Ishikawa (cell line): ENCODE results near the gene ARHGAP22.

Experiments used
- CEBPB ChIP-seq: IDR thresholded peaks from 2 replicates; pipeline ENCODE4 v1.6.1; 2012
- CREB1 ChIP-seq: IDR thresholded peaks from 2 replicates; pipeline ENCODE4 v1.6.1; 2012; ENCODE audit warnings: low read depth
- EGR1 ChIP-seq: IDR thresholded peaks from 2 replicates; pipeline ENCODE4 v1.6.1; 2012
- EP300 ChIP-seq: IDR thresholded peaks from 2 replicates; pipeline ENCODE4 v1.6.1; 2012; ENCODE audit warnings: borderline replicate concordance
- FOXM1 ChIP-seq: IDR thresholded peaks from 2 replicates; pipeline ENCODE4 v1.6.1; 2012; ENCODE audit warnings: low read depth, borderline replicate concordance
- NFIC ChIP-seq: IDR thresholded peaks from 2 replicates; pipeline ENCODE4 v1.6.1; 2012
- RAD21 ChIP-seq: IDR thresholded peaks from 2 replicates; pipeline ENCODE4 v1.6.1; 2012; ENCODE audit warnings: low read depth
- TAF1 ChIP-seq: IDR thresholded peaks from 2 replicates; pipeline ENCODE4 v1.6.1; 2012; ENCODE audit warnings: low read depth, mild to moderate bottlenecking
- TCF12 ChIP-seq: IDR thresholded peaks from 2 replicates; pipeline ENCODE4 v1.6.1; 2012; ENCODE audit warnings: low read depth
- TEAD4 ChIP-seq: IDR thresholded peaks from 2 replicates; pipeline ENCODE4 v1.6.1; 2012
- YY1 ChIP-seq: IDR thresholded peaks from 2 replicates; pipeline ENCODE4 v1.6.1; 2012; ENCODE audit warnings: low read depth
- ZBTB7A ChIP-seq: IDR thresholded peaks from 2 replicates; pipeline ENCODE4 v1.6.1; 2012; ENCODE audit warnings: low read depth
- TF ChIP-seq, protein P1 (sequence below): IDR thresholded peaks from 2 replicates; pipeline ENCODE4 v1.6.1; 2012
- TF ChIP-seq, protein P2 (sequence below): IDR thresholded peaks from 2 replicates; pipeline ENCODE4 v1.6.1; 2012
- TF ChIP-seq, protein P3 (sequence below): IDR thresholded peaks from 2 replicates; pipeline ENCODE4 v1.6.1; 2012; ENCODE audit warnings: low read depth, mild to moderate bottlenecking

Gene ARHGAP22

DNA sequence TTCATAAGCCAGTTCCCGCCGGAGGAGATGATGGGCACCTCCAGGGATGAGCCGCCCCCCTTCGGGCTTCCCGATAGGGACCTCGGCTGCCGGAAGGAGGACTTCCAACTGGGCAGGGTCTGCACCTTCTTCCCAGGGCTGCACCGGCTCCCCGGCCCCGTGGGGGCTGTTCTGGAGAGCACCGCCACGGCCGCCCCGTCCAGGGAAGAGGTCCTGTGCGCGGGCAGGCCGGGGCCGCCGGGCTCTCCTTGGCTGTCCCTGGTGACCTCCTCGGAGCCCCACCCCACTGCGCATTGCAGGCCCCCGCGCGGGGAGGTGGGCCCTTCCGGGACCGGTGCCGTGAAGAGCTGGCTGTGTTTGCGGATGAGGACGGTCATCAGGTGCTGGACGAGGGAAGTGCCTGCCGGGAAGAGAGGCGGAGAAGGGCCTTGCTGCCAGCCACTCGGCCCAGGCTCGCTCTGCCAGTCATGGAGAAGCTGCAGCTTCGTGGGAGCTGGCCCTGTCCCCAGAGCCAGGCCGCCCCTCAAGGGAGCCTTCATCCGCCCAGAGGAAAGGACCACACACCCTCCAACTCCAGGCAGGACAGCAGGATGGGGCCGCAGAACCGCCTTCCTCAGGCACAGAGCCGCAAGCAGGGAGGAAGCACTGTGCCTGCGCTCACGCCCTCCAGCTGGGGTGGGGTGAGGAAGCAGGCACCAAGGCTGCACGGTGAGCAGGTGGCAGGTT, 154.0 kb downstream of the ARHGAP22 start:
- TF ChIP-seq, protein P1, sequence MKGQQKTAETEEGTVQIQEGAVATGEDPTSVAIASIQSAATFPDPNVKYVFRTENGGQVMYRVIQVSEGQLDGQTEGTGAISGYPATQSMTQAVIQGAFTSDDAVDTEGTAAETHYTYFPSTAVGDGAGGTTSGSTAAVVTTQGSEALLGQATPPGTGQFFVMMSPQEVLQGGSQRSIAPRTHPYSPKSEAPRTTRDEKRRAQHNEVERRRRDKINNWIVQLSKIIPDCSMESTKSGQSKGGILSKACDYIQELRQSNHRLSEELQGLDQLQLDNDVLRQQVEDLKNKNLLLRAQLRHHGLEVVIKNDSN = no peak
- TF ChIP-seq TAF1 = no peak
- no peak for TF ChIP-seq EP300
- TF ChIP-seq YY1 = no peak
- TF ChIP-seq, protein P2, sequence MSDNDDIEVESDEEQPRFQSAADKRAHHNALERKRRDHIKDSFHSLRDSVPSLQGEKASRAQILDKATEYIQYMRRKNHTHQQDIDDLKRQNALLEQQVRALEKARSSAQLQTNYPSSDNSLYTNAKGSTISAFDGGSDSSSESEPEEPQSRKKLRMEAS = no peak
- no peak for TF ChIP-seq EGR1
- TF ChIP-seq CREB1 = no peak
- no peak for TF ChIP-seq NFIC

DNA sequence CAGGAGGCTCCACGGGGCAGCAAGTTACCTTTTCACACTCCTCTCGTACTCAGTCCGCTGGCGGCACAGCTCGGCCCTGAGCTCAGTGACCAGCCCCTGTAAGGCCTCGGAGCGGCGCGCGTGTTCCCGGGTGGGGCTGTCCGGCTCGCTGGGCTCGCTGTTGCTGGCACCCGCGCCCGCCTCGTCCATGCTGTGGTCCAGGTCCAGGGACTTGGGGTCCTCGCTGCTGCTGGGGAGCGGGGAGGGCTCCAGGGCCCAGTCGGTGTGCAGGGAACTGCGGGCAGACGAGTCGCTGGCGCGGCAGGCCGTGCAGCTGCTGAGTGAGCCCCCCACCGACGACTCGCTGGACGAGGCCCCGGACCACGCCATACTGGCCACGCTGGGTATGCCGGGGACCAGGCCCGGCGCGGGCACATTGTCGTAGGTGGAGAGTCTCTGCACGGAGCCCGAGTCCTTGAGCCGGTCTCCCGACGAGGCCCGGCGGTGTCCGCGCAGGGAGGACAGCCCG, 154.6 kb downstream of the ARHGAP22 start:
- TF ChIP-seq, protein P1 = no peak
- TF ChIP-seq TAF1 (no peak), FOXM1 (no peak), TEAD4 (no peak), EGR1 (no peak)

DNA sequence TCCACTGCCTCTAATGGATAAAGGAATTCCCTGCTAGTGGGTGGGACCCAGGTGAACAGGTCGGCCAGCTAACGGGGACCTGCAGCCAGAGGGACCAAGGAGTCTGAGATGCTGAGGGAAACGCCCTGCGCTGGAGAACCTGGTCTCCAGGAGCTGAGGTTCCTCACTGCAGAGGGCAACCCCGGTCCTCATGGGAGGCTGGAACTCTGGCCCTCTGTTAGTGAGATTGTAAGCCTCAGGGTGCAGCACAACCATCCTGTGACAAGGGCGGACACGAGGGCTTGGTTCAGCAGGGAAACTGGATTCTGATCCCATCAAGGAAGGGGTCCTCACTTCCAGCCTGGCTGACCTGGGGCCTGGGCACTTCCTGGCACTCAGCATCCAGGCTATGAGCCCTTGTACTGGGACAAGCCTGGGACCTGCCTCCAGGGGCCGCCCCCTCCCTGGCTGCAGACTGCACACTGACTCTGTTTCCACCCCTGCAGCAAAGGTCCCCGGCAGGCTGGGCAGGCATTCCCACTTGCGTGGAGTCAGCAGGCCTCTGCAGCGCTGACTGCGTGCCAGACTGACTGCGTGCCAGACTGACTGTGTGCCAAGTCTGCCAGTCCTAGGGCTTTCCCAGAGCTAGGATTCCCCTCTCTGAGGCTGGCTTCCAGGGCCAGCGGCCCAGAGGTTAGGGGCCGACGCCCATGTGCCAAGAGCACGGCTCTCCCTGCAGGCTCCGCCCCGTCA, 155.2 kb downstream of the ARHGAP22 start:
- TF ChIP-seq, protein P2 = no peak

DNA sequence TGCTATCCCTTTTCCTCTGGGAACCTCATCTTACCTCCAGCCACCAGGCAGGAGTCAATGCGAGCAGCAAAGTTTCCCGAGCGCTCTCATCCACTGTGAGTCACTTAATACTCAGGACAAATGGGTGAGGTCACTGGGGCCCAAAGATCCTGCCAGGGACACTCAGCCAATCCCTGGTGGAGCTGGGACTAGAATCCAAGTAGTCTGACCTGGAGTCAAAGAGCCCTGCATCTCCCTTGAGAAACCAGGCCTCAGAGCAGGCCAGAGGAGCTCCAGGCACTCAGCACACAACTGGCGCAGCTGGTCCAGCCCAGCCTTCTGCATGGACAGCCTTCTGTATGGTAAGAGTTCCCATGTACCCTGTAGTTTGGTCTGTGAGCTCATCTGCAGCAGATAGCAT, 156.1 kb downstream of the ARHGAP22 start:
- no peak for TF ChIP-seq EP300
- no peak for TF ChIP-seq ZBTB7A
- TF ChIP-seq TCF12 = no peak
- no peak for TF ChIP-seq YY1
- TF ChIP-seq, protein P1 = no peak
- no peak for TF ChIP-seq TAF1
- no peak for TF ChIP-seq NFIC
- TF ChIP-seq CEBPB = no peak
- TF ChIP-seq TEAD4 = no peak
- TF ChIP-seq, protein P2 = no peak
- TF ChIP-seq, protein P3, sequence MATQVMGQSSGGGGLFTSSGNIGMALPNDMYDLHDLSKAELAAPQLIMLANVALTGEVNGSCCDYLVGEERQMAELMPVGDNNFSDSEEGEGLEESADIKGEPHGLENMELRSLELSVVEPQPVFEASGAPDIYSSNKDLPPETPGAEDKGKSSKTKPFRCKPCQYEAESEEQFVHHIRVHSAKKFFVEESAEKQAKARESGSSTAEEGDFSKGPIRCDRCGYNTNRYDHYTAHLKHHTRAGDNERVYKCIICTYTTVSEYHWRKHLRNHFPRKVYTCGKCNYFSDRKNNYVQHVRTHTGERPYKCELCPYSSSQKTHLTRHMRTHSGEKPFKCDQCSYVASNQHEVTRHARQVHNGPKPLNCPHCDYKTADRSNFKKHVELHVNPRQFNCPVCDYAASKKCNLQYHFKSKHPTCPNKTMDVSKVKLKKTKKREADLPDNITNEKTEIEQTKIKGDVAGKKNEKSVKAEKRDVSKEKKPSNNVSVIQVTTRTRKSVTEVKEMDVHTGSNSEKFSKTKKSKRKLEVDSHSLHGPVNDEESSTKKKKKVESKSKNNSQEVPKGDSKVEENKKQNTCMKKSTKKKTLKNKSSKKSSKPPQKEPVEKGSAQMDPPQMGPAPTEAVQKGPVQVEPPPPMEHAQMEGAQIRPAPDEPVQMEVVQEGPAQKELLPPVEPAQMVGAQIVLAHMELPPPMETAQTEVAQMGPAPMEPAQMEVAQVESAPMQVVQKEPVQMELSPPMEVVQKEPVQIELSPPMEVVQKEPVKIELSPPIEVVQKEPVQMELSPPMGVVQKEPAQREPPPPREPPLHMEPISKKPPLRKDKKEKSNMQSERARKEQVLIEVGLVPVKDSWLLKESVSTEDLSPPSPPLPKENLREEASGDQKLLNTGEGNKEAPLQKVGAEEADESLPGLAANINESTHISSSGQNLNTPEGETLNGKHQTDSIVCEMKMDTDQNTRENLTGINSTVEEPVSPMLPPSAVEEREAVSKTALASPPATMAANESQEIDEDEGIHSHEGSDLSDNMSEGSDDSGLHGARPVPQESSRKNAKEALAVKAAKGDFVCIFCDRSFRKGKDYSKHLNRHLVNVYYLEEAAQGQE = no peak
- TF ChIP-seq RAD21 = no peak
- no peak for TF ChIP-seq EGR1
- TF ChIP-seq FOXM1 = no peak

DNA sequence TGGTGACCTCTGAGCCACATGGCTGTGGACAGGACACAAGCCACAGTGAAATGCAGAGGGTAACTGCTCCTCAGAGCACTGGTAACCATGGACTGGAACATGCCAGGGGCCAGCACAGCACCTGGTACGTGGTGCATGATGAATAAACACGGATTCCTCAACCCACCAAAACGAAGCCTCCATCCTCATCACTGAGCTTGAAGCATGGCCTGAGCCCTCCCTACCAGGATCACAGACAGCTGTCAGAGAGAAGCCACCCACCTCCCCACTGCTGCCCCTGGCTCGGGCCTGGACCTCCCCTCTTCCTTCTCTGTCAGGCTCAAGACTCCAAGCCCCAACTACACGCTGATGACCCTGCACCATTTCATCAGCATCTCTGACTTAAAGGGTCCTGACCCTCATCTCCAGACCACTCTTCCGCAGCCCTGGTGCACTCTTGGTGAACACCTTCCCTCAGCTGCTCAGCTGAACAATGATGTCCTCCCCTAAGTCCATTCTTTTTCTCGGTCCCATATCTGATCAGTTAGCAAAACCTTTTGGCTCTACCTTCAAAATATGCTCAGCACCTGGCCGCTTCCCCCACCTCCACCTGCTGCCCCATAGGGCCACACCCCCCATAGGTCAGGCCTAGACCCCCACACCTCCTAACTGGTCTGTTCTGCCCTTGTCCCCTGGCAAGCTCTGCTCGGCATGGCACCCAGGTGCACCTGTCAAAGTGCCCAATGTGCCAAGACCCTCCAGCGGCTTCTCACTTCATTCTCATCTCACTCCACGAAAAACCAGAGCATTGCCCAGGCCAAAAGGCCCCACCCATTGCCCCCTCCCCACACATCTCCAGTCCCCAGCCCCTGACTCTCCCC, 157.3 kb downstream of the ARHGAP22 start:
- no peak for TF ChIP-seq EP300
- TF ChIP-seq, protein P1 = no peak
- TF ChIP-seq RAD21 = no peak
- TF ChIP-seq NFIC = no peak
- TF ChIP-seq, protein P3 = no peak
- no peak for TF ChIP-seq EGR1
- no peak for TF ChIP-seq TEAD4
- no peak for TF ChIP-seq YY1
- no peak for TF ChIP-seq TAF1
- no peak for TF ChIP-seq TCF12
- TF ChIP-seq, protein P2 = no peak
- no peak for TF ChIP-seq FOXM1
- TF ChIP-seq ZBTB7A = no peak
- no peak for TF ChIP-seq CREB1
- TF ChIP-seq CEBPB = no peak
